Testis (tissue), 3 donors: ENCODE measurements around the gene TRABD2B. TPM values are rescaled to one million over a fixed set of nuclear protein-coding genes. Genes with fewer than 3 reads are reported as not detected.

ENCODE experiments used
- DNase-seq: peaks from one replicate; pipeline ENCODE4 v3.0.0-alpha.2; 2019
- H3K27ac ChIP-seq, 2 donors: fragments of 200-600 bp; sonication (generic); one replicate each; pipeline ENCODE4 v1.5.1; 2019
- H3K27me3 ChIP-seq: fragments of 200-600 bp; sonication (generic); one replicate; pipeline ENCODE4 v1.5.1; 2019
- H3K36me3 ChIP-seq: fragments of 200-600 bp; sonication (generic); one replicate; pipeline ENCODE4 v1.5.1; 2017; ENCODE audit warnings: low read depth; ENCODE audit errors: missing control alignments
- H3K4me1 ChIP-seq: fragments of 200-600 bp; sonication (generic); one replicate; pipeline ENCODE4 v1.5.1; 2019
- H3K4me3 ChIP-seq, 2 donors: fragments of 200-600 bp; sonication (generic); one replicate each; pipeline ENCODE4 v1.5.1; 2017 to 2019
- H3K9me3 ChIP-seq: fragments of 200-600 bp; sonication (generic); one replicate; pipeline ENCODE4 v1.5.1; 2017
- CTCF ChIP-seq, 3 experiments: fragments of 450-650 bp in 2 of 3; fragments of 200-600 bp in 1 of 3; sonication (generic) in 1 of 3; IDR thresholded peaks; one replicate each; pipeline ENCODE4 v1.5.1; 2016 to 2019; ENCODE audit warnings: antibody characterized with exemption in 3 of 3, mild to moderate bottlenecking in 2 of 3, moderate library complexity in 1 of 3
- POLR2A ChIP-seq: fragments of 450-650 bp; IDR thresholded peaks from one replicate; pipeline ENCODE4 v1.6.1; 2017; ENCODE audit warnings: antibody characterized with exemption, mild to moderate bottlenecking, moderate library complexity
- WGBS, 2 donors: methylation state at CpG; one replicate each; pipeline ENCODE4 v1.1.5; 2018; 5-methylcytosine and 5-hydroxymethylcytosine counted together
- intact Hi-C: fragments of 100-400 bp; cut with DNase I; formaldehyde crosslinking; loops from one replicate; pipeline ENCODE4 v1.15.1; 2023; ENCODE audit warnings: low total_unique reads
- polyA plus RNA-seq: library from polyadenylated mRNA; stranded (reverse); fragments of 350-450 nt; fragmentation: Illumina TruSeq; extraction: RNeasy Lipid Tissue Mini Kit (QIAGEN cat#74804); gene quantifications from one replicate; pipeline ENCODE4 v1.2.3, GENCODE V29; 2014; ENCODE audit warnings: low read depth, low replicate concordance; ENCODE audit not compliant: insufficient read depth
- total RNA-seq, 2 donors: library from RNA; depleted of rRNA; stranded (reverse); fragments of >200 nt; gene quantifications; one replicate each; pipeline ENCODE4 v1.2.3, GENCODE V29; 2016

Gene TRABD2B
- total and polyA plus RNA-seq, 3 donors from 2014 or later, result 1.9 to 2.7 (median 2.0) TPM

GRCh38 chr1:48039088-48040054 is 42.2 kb upstream of the TRABD2B start:
- no peak for DNase-seq
- intact Hi-C loops, result no loop called here
- 54 to 66% methylated on average over 11 to 12 of the region's 12 CpGs for WGBS, 2 donors

GRCh38 chr1:48038270-48038767 is 41.1 kb upstream of the TRABD2B start:
- Histone ChIP-seq H3K9me3 (no peaks in the 10 kb centered on the region), H3K4me1 (no peaks in the 10 kb centered on the region), H3K27me3 (no peaks in the 10 kb centered on the region), H3K27ac (no peak overlapping the region), H3K4me3 (no peak overlapping the region), H3K36me3 (no peaks in the 10 kb centered on the region)
- intact Hi-C loops, result no loop called here
- 79 to 81% methylated on average over 2 of the region's 2 CpGs for WGBS, 2 donors
- TF ChIP-seq POLR2A, result no peak
- no peak for TF ChIP-seq CTCF (IDR thresholded peaks at IDR 0.05)
- no peak for DNase-seq

More at GRCh38 chr1:48039088-48040054, 42.2 kb upstream of the TRABD2B start:
- Histone ChIP-seq H3K27me3 (no peaks in the 10 kb centered on the region), H3K27ac (no peak overlapping the region), H3K9me3 (no peaks in the 10 kb centered on the region), H3K4me3 (no peak overlapping the region), H3K4me1 (no peaks in the 10 kb centered on the region), H3K36me3 (no peaks in the 10 kb centered on the region)
- TF ChIP-seq POLR2A (no peak), CTCF (IDR thresholded peaks at IDR 0.05) (no peak)

GRCh38 chr1:48036710-48037355 is 39.6 kb upstream of the TRABD2B start:
- intact Hi-C loops, result no loop called here
- H3K9me3 ChIP-seq, result no peaks in the 10 kb centered on the region
- 80 to 96% methylated on average over 3 of the region's 3 CpGs for WGBS, 2 donors
- TF ChIP-seq CTCF (IDR thresholded peaks at IDR 0.05) (no peak), POLR2A (no peak)
- no peak for DNase-seq
- no peak overlapping the region for H3K27ac ChIP-seq
- H3K27me3 ChIP-seq, result no peaks in the 10 kb centered on the region
- H3K4me3 ChIP-seq, result no peak overlapping the region
- no peaks in the 10 kb centered on the region for H3K36me3 ChIP-seq
- H3K4me1 ChIP-seq, result no peaks in the 10 kb centered on the region

GRCh38 chr1:48035371-48036141 is 38.4 kb upstream of the TRABD2B start:
- Histone ChIP-seq H3K27me3 (no peaks in the 10 kb centered on the region), H3K27ac (no peak overlapping the region), H3K9me3 (no peaks in the 10 kb centered on the region), H3K36me3 (no peaks in the 10 kb centered on the region), H3K4me3 (no peak overlapping the region), H3K4me1 (peaks cover 4% of the 10 kb centered on the region)
- no peak for DNase-seq
- TF ChIP-seq POLR2A, result no peak
- TF ChIP-seq CTCF (IDR thresholded peaks at IDR 0.05), result no peak
- intact Hi-C loops, result no loop called here
